GM21367 (cell line): Measurements from ENCODE around the gene ZNF365.
"Not testable (repeated sequence)": the region's sequence is repeated elsewhere in the genome, so short reads cannot be mapped to it uniquely, and the experiment has no call there.

Source experiments
- ATAC-seq: cut with Tn5 transposase; IDR thresholded peaks from one replicate; pipeline ENCODE4 v1.9.1; 2021; ENCODE audit not compliant: unreplicated experiment

Gene ZNF365

DNA sequence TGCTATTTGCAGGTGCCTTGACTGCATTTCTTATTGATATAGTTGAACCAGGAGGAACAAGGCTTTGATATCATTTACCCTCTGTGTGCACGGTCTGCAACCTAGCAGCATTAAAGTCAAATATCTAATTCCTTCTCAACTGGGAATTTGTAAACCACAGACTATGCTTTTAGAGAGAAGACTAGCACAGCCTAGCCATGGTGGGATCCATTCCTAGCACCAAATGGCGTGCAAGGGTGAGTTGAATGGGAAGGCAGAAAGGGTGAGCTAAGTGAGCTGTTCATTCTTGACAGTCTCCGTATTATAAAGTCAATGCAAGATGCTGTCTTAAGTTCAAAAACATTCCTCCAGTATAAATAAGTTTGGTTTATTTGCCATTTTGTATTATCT, 2.9 kb downstream of the ZNF365 start:
- ATAC-seq = no peak

DNA sequence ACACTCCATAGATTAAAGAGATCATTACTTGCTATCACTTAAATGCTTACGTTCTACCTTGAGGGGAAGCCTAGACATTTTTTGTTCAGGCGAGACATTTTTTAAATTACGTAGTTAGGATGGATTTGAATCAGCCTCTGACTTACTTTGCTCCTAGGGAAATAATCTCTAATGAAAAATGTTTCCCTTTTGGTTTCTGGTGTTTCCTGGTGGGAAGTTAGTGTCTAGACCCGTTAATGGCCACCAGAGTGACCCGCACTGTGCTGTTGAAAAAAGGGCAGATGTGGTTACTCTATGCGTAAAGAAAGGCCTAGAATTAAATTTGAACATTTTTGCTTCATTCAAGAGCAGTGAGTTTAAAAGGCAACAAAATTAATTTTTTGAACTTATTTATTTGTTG, 3.8 kb downstream of the ZNF365 start:
- ATAC-seq = no peak

DNA sequence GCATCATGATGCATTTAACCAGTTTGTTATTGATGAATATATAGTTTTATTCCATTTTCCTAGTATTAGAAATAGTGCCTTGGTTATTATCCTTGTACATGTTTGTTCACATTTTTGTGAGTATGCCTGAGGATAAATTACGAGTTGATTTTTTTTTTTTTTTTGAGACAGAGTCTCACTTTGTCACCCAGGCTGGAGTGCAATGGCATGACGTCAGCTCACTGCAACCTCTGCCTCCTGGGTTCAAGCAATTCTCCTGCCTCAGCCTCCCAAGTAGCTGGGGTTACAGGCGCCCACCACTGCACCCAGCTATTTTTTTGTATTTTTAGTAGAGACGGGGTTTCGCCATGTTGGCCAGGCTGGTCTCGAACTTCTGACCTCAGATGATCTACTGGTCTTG, 4.7 kb downstream of the ZNF365 start:
- not testable (repeated sequence) for ATAC-seq

DNA sequence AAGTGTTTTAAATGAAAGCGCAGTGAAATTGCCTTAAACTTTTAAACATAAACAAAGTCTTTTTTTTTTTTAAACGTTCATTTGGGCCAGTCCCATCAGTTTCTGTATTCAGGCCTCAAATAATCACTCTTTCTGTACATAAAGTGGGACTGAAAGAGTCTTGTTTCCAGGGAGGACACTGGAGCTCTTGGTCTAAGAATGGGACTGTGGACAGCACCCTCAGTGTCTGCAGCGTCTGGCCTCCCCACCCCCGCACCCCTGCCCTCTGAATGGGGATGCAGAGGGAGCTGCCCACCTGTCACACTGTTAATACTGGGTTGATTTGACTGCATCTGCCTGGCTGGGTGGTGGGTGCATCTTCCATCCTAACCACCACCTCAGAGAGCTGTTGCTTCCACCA, 5.2 kb downstream of the ZNF365 start:
- ATAC-seq = no peak

DNA sequence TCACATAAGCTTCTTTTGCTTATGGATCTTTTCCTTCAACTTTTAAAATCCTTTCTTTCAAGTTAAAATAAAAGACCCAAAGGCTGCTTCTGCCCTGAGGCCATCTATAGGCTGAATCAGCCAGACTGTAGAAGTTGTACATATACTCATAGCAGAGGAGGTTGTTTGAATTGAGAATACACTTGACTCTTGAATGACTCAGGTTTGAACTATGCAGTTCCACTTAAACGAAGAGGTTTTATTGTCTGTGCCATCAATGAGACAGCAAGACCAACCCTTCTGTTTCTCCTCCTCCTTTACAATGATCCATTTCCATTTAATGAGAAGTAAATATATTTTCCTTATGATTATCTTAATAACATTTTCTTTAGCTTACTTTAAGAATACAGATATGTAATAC, 5.8 kb downstream of the ZNF365 start:
- no peak for ATAC-seq

DNA sequence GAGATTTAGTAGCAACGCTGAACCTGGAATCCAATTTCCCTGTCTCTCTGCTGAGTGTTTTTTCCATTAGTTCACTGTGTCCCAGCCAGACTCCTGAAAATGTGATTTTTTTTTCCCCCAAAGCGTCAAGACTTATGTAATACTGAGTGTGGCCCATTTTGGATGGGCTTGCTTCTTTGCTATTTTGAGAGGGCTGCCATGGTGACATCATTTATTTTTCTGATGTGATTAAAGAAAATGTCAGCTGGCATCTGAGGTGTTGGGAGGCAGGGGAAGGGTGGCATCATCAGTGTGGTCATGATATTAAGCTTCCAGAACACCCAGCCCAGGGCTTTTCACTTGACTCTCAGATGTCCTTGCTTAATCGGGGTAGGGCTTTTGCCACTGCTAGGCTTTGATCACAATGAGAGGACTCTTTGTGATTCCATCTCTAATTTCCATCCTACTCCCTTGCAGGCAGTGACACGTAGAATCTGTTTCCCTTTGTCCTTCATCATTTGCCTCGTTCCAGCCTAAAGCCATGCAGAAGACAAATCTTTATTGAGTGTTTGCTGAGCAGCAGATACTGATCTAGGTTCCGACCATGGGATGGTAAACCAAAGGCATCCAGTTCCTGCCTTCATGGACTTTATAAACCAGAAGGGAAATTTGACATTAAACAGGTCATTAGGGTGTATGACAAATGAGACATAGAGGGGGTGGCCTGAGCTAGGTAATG, 7.4 kb downstream of the ZNF365 start:
- ATAC-seq = no peak

DNA sequence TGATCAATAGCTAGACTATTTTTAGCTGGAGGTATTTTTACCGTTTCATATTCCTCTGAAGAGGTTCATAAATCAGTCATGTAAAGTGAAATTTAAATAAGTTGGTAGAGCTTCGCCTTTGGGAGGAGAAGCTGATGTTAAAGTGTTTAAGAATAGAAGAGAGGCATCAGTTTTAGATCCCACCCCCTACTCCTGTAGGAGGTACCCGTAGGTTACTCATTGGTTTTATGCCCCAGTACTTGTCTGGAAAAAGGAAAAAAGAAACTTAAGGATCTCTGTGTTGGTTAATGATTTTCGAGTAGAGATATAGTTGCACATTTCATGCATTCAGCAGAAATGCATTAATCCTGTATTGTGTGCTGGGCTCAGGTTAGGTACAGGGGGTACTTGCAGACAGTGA, 8.7 kb downstream of the ZNF365 start:
- no peak for ATAC-seq

DNA sequence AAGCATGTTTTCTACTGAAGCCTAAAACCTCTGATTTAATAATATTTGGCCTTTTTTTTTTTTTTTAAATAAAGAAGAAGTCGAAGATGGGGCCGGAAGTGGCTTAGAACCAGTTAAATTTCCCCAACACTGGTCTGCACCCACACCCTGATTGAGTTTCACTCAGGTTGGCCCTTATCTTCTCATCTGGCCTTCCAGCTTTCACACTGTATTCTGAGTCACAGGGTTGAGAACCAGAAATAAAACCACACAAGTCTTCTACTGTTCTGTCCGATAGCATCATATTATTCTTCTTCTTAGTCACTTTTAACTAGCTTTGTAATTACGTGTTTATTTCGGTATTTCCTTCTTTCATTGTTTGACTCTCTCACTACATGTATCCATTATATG, 9.9 kb downstream of the ZNF365 start:
- ATAC-seq = no peak

DNA sequence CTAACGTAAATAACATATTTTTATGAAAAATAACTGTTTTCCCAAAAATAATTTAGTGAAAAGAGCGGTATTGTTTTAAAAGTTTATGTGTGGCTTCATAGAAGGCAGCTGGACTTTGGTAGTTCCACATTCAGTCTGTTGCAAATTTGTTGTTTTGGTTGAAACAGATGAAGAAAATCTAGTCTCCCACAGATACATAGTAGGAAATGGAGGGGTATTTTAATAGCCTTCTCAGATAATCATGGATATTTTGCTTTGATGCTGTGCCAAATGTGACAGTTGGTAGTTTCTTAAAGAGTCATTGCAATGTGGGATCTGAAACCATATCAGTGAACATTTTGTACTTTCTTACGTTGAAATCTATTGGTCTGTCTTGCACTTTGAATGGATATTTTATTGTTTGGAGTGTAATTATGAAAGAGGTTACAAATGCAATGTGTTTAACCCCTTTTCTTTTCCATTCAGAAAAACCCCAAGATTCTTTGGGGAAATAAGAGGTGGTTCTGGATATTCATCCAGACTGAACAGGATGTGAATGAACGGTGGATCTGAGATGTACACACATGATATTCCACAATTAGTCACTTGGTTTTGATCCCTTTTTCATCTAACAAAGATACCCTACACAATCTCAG, 10.4 kb downstream of the ZNF365 start:
- ATAC-seq = no peak

DNA sequence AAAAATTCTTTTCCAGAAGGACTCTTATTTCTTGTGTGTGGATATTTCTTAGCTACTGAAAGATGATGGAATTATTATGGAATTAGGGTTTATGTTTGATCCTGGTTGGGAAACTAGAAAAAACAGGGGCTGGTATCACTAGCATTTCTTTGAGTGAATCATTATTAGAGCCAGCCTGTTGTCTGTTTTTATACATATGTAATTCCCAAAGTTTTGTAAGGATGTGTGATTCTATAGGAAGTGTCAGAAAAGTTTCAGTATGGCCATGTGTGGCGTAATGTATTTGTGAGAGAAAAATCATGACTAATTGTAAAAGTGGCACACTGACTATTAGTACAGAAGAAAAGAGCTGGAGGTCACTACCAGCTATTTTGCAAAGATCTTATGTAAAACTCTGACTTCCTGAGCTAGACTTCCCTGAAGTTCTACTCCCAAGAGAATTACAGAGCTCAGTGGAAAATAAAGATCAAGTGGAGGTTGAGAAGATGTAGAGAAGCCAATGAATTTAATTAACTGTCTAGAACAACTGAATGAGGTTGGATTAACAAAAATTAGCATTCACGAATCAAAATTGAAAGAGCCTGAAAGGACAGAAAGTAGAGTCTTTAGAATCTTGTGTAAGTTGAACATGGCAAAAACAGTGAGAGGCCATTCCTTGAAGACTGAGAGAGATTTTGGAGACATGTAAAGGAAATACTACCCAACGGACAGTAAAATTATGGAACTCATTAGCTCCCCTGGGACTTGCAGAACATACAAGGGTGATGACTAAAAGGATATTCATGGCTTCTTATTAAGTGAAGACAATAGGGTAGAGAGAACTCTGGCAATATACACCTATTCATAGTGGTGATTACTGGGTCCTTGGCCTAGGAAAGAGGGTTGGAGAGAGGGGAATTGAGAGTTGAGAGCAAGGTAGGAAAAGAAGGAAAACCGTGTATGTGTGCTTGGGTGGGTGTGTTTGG, 12.5 kb downstream of the ZNF365 start:
- no peak for ATAC-seq

DNA sequence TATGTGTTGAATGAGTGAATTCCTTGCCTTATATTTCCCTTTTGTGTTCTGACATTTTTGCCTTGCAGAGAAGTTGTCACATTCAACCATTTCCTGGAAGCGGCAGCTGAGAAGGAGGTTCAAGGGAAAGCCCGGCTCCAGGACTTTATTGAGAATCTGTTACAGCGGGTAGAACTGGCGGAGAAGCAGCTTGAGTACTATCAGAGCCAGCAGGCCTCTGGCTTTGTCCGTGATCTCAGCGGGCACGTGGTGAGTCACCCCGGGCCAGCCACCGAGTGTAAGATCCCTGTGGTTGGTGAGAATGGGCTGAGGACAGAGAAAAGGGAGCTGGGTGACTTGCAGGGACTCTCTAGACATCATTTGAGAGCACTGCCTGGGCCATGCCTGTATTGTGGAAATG, 14.2 kb downstream of the ZNF365 start:
- ATAC-seq = no peak

DNA sequence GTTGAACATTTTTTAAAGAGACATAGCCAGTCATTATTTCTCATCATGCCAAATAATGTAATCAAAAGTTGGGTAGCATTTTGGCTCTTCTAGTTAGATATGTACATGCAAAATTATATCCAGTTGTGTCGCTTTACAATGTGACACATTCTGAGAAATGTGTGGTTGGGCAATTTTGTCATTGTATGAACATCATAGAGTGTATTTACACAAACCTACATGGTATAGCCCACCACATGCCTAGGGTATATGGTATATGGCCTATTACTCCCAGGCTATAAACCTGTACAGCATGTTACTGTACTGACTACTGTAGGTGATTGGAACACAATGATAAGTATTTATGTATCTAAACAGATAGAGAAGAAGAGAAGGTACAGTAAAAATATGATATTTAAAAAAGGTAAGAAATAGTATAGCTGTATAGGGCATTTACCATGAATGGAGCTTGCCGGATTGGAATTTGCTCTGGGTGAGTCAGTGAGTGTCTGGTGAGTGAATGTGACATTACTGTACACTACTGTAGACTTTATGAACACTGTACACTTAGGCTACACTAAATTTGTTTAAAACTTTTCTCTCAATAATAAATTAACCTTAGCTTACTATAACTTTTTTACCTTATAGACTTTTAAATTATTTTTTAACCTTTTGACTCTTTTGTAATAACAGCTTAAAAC, 16.5 kb downstream of the ZNF365 start:
- no peak for ATAC-seq

DNA sequence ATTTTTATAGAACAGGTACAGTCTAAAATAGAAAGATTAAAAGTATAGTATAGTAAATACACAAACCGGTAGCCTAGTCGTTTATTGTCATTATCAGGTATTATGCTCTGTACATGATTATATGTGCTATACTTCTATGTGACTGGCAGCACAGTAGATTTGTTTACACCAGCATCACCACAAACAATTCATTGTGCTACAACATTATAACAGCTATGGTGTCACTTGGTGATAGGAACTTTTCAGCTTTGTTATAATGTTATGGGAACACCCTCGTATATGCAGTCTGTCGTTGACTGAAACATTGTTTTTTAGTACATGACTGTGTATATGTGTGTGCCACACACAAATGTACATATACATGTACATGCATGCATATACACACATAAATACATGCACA, 19.1 kb downstream of the ZNF365 start:
- no peak for ATAC-seq

DNA sequence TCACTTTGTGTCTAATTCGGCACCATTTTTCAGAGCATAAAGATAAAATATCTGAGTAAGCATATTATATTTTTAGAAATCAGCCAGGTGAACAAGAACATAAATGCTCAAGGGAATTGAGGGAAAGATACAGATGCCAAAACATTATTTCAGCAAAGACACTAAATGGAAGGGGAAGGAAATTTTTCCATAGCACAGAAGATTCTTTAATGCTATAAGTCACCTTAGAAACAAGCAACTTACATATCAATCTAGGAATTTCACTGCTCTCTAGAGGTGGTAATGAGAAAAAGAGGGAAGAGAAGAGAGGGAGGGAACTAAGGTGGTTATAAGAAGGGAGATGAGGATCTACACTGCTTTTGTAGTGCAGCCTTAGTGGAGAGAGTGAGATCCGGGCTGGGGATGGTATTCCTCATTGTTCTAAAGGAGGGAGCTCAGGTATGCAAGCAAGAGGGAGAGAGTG, 20.4 kb downstream of the ZNF365 start:
- ATAC-seq = no peak

DNA sequence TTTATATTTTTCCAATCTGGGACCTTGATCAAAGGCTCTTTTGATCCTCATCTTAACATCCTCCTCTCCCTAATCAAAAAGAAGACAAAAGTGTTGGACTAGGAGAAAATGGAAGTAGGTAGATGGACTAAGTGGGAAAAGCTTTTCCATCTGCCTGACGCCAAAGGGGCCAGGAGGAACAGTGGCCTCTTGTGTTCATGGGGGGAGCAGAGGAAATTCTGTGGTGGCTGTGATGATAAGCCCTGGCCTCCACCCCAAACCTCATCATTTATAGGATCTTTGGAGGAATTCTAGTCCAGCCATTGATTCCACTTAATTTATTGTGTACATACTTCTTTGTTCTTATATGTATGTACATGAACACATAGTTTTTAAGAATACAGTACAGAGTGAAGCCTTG, 21.7 kb downstream of the ZNF365 start:
- no peak for ATAC-seq

DNA sequence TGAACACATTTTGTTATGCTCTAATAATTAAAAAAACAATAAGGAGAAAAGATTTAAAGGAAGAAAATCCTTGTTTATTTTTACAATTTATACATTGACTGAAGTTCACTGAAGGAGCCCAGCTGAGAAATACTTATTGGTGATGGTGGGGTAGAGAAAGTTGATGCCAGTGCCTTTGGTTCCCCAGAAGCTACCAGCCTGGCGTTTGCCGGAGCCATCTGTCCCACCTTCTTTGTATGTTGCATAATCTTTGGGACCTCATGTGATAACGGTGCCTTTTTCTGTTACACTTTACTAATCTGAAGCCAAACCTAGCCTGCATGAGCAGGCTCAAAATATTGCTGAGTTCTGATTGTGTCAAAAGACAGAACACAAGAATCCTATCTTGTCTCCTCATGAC, 22.7 kb downstream of the ZNF365 start:
- ATAC-seq = no peak

DNA sequence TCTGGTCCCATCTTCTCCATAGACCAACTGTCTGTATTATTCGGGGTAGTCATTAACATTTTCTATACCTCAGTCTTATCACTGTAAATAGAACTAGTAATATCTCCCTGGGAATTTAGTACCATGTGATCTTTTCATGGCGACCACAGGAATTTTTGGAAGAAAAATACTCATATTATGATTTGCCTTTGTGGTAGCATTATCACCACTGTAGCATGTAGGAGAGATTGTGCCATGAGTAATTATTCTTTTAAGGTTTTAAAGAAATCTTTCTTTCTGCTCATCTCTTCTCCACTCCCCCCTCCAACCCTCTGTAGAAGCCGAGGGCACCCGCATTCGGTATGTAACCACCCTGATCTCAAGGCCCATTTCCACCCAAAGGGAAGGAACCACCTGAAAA, 25.0 kb downstream of the ZNF365 start:
- no peak for ATAC-seq

DNA sequence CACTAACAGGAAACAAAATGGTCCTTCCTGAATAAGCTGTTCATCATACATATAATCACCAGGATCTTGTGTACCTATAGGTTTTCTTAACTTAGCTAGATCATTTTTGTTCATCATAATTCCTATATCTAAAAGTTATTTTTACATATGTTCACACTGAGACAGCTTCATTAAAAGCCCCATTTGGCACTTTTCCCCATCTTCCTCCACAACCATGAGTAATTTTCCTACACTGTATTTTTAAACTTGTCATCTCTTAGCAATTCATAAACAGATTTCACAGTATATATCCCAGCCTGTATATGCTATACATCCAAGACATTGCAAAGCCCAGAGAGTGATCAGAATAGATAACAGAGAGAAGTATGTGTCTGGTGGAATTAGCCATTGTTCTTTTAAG, 28.3 kb downstream of the ZNF365 start:
- no peak for ATAC-seq

DNA sequence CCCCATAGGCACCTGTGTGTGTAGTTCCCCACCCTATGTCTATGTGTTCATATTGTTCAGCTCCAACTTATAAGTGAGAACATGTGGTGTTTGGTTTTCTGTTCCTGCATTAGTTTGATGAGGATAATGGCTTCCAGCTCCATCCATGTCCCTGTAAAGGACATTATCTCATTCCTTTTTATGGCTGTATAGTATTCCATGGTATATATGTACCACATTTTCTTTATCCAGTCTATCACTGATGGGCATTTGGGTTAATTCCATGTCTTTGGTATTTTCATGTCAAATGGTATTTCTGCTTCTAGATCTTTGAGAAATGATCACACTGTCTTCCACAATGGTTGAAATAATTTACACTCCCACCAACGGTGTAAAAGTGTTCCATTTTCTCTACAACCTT, 36.4 kb downstream of the ZNF365 start:
- not testable (repeated sequence) for ATAC-seq

DNA sequence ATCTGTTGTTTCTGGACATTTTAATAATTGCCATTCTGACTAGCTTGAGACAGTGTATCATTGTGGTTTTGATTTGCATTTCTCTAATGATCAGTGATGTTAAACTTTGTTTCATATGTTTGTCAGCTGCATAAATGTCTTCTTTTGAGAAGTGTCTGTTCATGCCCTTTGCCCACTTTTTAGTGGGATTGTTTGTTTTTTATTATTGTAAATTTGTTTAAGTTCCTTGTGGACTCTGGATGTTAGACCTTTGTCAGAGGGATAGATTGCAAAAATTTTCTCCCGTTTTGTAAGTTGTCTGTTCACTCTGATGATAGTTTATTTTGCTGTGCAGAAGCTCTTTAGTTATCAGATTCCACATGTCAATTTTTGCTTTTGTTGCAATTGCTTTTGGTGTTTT, 36.8 kb downstream of the ZNF365 start:
- not testable (repeated sequence) for ATAC-seq

DNA sequence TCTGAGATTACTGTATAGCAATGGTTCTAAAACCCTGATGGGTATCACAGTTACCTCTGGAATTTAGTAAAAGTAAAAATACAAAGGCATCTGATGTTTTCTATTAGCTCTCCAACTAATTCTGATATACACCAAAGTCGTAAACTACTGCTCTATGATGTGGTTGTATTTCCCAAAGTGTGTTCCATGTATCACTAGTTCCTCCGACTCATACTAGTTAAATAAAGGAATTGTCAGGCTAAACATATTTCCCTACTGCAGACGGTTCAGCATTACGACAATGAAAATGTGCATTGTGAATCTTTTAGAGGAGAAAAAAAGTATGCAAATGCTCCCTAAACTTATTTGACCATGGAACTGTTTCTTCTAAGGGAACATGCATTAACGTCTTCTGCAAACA, 38.9 kb downstream of the ZNF365 start:
- no peak for ATAC-seq
